Esophagus (tissue), 2 donors: ENCODE data around the gene RAC3. TPM values are rescaled to one million over a fixed set of nuclear protein-coding genes. Genes with fewer than 3 reads are reported as not detected.
"Not testable (repeated sequence)": the region's sequence is repeated elsewhere in the genome, so short reads cannot be mapped to it uniquely, and the experiment has no call there.

Experiments
- H3K27ac ChIP-seq, 2 donors: one replicate each; pipeline ENCODE4 v1.5.1; 2013; ENCODE audit warnings: low read depth in 2 of 2, mild to moderate bottlenecking in 2 of 2, inconsistent platforms in 1 of 2, low read length in 1 of 2, moderate library complexity in 1 of 2
- H3K27me3 ChIP-seq, 2 donors: one replicate each; pipeline ENCODE4 v1.6.1; 2013; ENCODE audit warnings: low read length in 2 of 2, control low read depth in 1 of 2, mild to moderate bottlenecking in 1 of 2; ENCODE audit not compliant: insufficient read depth in 2 of 2, control insufficient read depth in 1 of 2
- H3K36me3 ChIP-seq, 2 donors: one replicate each; pipeline ENCODE4 v1.6.1; 2013; ENCODE audit warnings: low read length in 1 of 2; ENCODE audit not compliant: control insufficient read depth in 2 of 2, insufficient read depth in 2 of 2
- H3K4me1 ChIP-seq, 2 donors: one replicate each; pipeline ENCODE4 v1.6.1; 2013; ENCODE audit warnings: low read length in 1 of 2; ENCODE audit not compliant: control insufficient read depth in 2 of 2, insufficient read depth in 2 of 2
- H3K4me3 ChIP-seq, 2 donors: one replicate each; pipeline ENCODE4 v1.5.1; 2013; ENCODE audit warnings: low read length in 2 of 2, mild to moderate bottlenecking in 2 of 2, low read depth in 1 of 2, moderate library complexity in 1 of 2
- H3K9me3 ChIP-seq, 2 donors: one replicate each; pipeline ENCODE4 v1.6.1; 2013; ENCODE audit warnings: mild to moderate bottlenecking in 2 of 2, low read depth in 1 of 2, low read length in 1 of 2, moderate library complexity in 1 of 2; ENCODE audit not compliant: control insufficient read depth in 2 of 2, insufficient read depth in 1 of 2
- WGBS, 2 donors: extraction: QIAGEN DNeasy Blood & Tissue Kit; methylation state at CpG; one replicate each; pipeline ENCODE4 v1.1.7; 2013; 5-methylcytosine and 5-hydroxymethylcytosine counted together
- polyA plus RNA-seq, 2 donors: library from polyadenylated mRNA; stranded (reverse); fragments of 200-250 nt; gene quantifications; one replicate each; pipeline ENCODE4 v1.2.3, GENCODE V29; 2013
- donor health status: healthy with polysubstance abuse.
- donor health status: Bipolar disorder and iron deficiency.

The RAC3 gene
- polyA plus RNA-seq, 2 donors: 7.1 to 9.6 TPM

- H3K27ac ChIP-seq, H3K4me3 ChIP-seq, H3K36me3 ChIP-seq, H3K9me3 ChIP-seq, H3K27me3 ChIP-seq: not testable (repeated sequence)
- H3K4me1 ChIP-seq: peaks cover 10 to 16% of the 10 kb centered on the region in 2 donors
- WGBS, 2 donors: 86 to 90% methylated on average over 16 of the region's 16 CpGs
Measured at GRCh38 chr17:82038796-82039409, 7.4 kb downstream of the RAC3 start.

GRCh38 chr17:82039695-82040299 is 8.3 kb downstream of the RAC3 start:
- Histone ChIP-seq H3K36me3 (peaks cover 3 to 5% of the 10 kb centered on the region in 2 donors), H3K4me3 (no peak overlapping the region), H3K27ac (no peak overlapping the region), H3K27me3 (no peaks in the 10 kb centered on the region), H3K9me3 (peaks cover 0 to 5% of the 10 kb centered on the region in 2 donors), H3K4me1 (peaks cover 10 to 16% of the 10 kb centered on the region in 2 donors)
- WGBS, 2 donors: 85 to 93% methylated on average over 8 of the region's 8 CpGs

GRCh38 chr17:82041144-82041814 is 9.8 kb downstream of the RAC3 start:
- Histone ChIP-seq H3K9me3 (peaks cover 0 to 5% of the 10 kb centered on the region in 2 donors), H3K27ac (no peak overlapping the region), H3K4me1 (peaks cover 5 to 10% of the 10 kb centered on the region in 2 donors), H3K27me3 (no peaks in the 10 kb centered on the region), H3K36me3 (peaks cover 0 to 2% of the 10 kb centered on the region in 2 donors), H3K4me3 (no peak overlapping the region)
- WGBS, 2 donors: 64 to 72% methylated on average over 17 of the region's 17 CpGs

GRCh38 chr17:82042649-82043048 is 11.2 kb downstream of the RAC3 start:
- no peak overlapping the region for H3K27ac ChIP-seq
- no peaks in the 10 kb centered on the region for H3K27me3 ChIP-seq
- peaks cover 0 to 5% of the 10 kb centered on the region in 2 donors for H3K9me3 ChIP-seq
- 88 to 90% methylated on average over 9 of the region's 9 CpGs for WGBS, 2 donors
- no peak overlapping the region for H3K4me3 ChIP-seq
- H3K36me3 ChIP-seq: peaks cover 0 to 9% of the 10 kb centered on the region in 2 donors
- H3K4me1 ChIP-seq: peaks cover 0 to 5% of the 10 kb centered on the region in 2 donors

DNA sequence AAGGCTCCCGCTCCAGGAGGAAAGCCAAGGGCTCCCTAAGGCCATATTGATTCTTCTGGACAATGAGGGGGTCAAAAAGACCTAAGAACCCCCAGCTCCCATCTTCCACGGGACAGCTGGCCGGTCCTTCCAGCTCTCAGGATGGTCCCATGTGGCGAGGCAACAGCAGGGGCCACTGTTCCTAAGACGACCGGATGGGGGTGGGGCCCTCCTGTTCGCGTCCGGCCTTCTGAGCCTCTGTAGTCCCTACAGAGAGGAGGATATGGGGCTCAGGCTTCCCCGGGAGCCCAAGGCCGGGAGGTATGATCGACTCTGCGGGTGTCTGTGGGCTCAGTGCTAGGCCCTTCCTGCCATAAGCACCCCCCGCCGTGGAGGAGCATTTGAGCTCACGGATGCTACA is 12.0 kb downstream of the RAC3 start:
- Histone ChIP-seq H3K27ac (no peak overlapping the region), H3K9me3 (peaks cover 0 to 5% of the 10 kb centered on the region in 2 donors), H3K36me3 (peaks cover 0 to 17% of the 10 kb centered on the region in 2 donors), H3K4me1 (peaks cover 0 to 5% of the 10 kb centered on the region in 2 donors), H3K27me3 (no peaks in the 10 kb centered on the region), H3K4me3 (no peak overlapping the region)
- 73 to 76% methylated on average over 16 of the region's 16 CpGs for WGBS, 2 donors

GRCh38 chr17:82045936-82046484 is 14.5 kb downstream of the RAC3 start:
- H3K27me3 ChIP-seq: no peaks in the 10 kb centered on the region
- WGBS, 2 donors: 69 to 71% methylated on average over 14 of the region's 14 CpGs

DNA sequence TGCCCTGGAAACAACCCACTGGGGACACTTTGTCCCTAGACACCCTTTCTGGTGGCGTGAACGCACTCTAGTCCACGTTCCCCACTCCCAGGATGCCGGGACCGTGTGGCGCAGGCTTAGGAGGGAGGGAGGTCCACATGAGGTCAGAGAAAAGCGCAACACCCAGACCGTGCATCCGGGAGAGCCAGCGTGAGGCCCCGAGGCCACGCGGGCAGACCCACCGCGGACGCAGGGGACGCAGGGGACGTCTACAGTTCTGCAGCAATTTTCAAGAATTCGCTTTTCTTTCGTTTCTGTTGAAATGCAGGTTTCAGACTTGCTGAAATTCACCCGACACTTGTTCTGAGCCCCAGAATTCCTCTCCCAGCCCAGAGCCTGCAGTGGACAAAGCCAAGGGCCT is 15.4 kb downstream of the RAC3 start:
- peaks cover 0 to 26% of the 10 kb centered on the region in 2 donors for H3K36me3 ChIP-seq
- WGBS, 2 donors: 89 to 94% methylated on average over 21 of the region's 21 CpGs
- peaks cover 0 to 5% of the 10 kb centered on the region in 2 donors for H3K9me3 ChIP-seq
- no peaks in the 10 kb centered on the region for H3K27me3 ChIP-seq
- no peak overlapping the region for H3K4me3 ChIP-seq
- H3K27ac ChIP-seq: no peak overlapping the region
- H3K4me1 ChIP-seq: peaks cover 3 to 16% of the 10 kb centered on the region in 2 donors

More at GRCh38 chr17:82045936-82046484, 14.5 kb downstream of the RAC3 start:
- Histone ChIP-seq H3K36me3 (peaks cover 0 to 26% of the 10 kb centered on the region in 2 donors), H3K4me1 (peaks cover 3 to 16% of the 10 kb centered on the region in 2 donors), H3K9me3 (peaks cover 0 to 5% of the 10 kb centered on the region in 2 donors), H3K27ac (no peak overlapping the region), H3K4me3 (no peak overlapping the region)

GRCh38 chr17:82047379-82047778 is 15.9 kb downstream of the RAC3 start:
- H3K27ac ChIP-seq: no peak overlapping the region
- 85 to 86% methylated on average over 24 of the region's 24 CpGs for WGBS, 2 donors
- H3K4me3 ChIP-seq: no peak overlapping the region
- peaks cover 0 to 4% of the 10 kb centered on the region in 2 donors for H3K9me3 ChIP-seq
- H3K27me3 ChIP-seq: no peaks in the 10 kb centered on the region
- peaks cover 0 to 26% of the 10 kb centered on the region in 2 donors for H3K36me3 ChIP-seq
- peaks cover 5 to 16% of the 10 kb centered on the region in 2 donors for H3K4me1 ChIP-seq

DNA sequence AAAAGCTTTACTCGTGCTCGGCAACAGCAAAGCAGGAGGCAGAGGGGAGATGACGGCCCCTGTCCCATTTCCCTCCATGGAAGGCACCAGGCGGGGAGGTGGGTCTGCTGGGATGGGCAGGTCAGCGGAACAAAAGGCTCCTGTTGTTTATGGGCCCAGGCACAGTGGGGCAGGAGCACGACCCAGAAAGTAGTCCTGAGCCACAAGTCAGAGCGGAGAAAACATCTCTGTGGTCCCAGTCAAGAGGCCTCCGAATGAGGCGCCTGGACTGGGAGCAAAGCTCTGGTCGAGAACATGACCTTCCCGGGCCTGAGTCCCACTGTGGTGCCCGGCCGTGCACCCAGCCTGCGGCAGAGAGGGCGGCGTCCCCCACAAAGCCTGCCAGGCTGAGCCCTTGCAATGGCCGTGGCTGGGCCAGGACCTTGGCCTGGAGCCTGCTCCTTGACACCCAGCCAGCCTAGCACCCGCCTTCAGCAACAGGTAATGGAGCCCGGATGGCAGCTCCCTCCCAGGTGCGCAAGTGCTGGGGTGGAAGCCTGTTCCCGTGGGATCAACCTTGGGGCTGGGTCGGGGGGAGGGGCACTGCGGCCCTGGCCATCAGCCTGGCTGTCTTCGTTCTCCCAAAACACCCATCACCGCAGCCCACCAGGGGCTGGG is 16.6 kb downstream of the RAC3 start:
- WGBS, 2 donors: 89 to 92% methylated on average over 25 of the region's 25 CpGs
- Histone ChIP-seq H3K27me3 (no peaks in the 10 kb centered on the region), H3K4me1 (peaks cover 9 to 18% of the 10 kb centered on the region in 2 donors), H3K36me3 (peaks cover 0 to 24% of the 10 kb centered on the region in 2 donors), H3K9me3 (no peaks in the 10 kb centered on the region), H3K27ac (no peak overlapping the region), H3K4me3 (no peak overlapping the region)
